Mesodermal cell (in vitro differentiated cells): ENCODE results near the gene PHGDH.

Experiments
- H3K27ac ChIP-seq: 2 replicates; pipeline ENCODE4 v1.7.0; 2013; ENCODE audit warnings: mild to moderate bottlenecking, low read depth, low read length, moderate library complexity; ENCODE audit not compliant: severe bottlenecking
- H3K36me3 ChIP-seq: 2 replicates; pipeline ENCODE4 v1.7.1; 2013; ENCODE audit warnings: mild to moderate bottlenecking, low read length, moderate library complexity; ENCODE audit not compliant: control insufficient read depth, insufficient read depth
- H3K4me1 ChIP-seq: one replicate; pipeline ENCODE4 v1.7.1; 2013; ENCODE audit warnings: mild to moderate bottlenecking, low read length; ENCODE audit not compliant: insufficient read depth, control insufficient read depth, poor library complexity, severe bottlenecking
- H3K4me3 ChIP-seq: 2 replicates; pipeline ENCODE4 v1.7.0; 2013; ENCODE audit warnings: low read length, control low read depth, mild to moderate bottlenecking; ENCODE audit not compliant: insufficient read depth, poor library complexity, severe bottlenecking; ENCODE audit errors: extremely low read depth
- H3K9me3 ChIP-seq: 2 replicates; pipeline ENCODE4 v1.7.1; 2013; ENCODE audit warnings: mild to moderate bottlenecking, low read length, moderate library complexity; ENCODE audit not compliant: control insufficient read depth
- WGBS, 2 experiments: methylation state at CpG; one replicate each; pipeline ENCODE4 v1.1.5; 2013; ENCODE audit warnings: missing lambda C conversion rate in 2 of 2; ENCODE audit not compliant: insufficient coverage in 2 of 2; 5-methylcytosine and 5-hydroxymethylcytosine counted together

PHGDH gene

DNA sequence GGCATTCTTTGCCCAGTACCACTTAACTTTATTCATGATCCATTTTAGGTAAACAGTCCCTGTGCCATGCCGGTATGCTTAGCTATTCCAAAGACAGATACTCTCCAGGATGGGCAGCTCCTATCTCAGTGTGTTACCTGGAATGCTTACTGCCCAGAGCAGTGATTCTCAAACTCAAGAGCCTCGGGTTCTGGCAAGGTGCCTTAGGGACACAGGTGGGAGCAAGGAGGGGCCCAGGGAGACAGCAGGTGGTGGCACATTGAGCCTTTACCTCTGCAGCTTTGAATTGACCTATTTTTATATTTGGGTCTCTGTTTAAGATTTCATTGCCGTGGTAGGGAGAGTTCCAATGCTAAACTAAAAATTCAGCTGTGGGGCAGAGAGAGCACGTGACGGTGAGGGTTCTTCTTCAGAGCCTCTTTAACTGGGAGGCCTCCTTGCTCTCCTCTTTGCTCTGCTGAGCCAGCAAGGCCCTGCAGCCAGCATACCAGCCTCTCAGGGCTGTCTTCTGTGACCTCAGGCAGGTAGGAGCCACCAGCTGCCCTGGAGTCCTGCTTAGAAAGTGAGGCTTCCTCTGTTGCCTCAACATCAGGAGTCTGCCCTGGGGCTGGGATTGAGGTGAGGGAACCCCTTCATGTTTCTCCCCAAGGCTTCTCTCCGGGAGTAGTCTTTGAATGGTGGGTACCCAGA lies 20.2 kb downstream of the PHGDH start:
- Histone ChIP-seq H3K36me3 (peaks cover 98% of the 10 kb centered on the region), H3K9me3 (no peaks in the 10 kb centered on the region)
- 94 to 100% methylated on average over 5 of the region's 6 CpGs for WGBS, 2 experiments

DNA sequence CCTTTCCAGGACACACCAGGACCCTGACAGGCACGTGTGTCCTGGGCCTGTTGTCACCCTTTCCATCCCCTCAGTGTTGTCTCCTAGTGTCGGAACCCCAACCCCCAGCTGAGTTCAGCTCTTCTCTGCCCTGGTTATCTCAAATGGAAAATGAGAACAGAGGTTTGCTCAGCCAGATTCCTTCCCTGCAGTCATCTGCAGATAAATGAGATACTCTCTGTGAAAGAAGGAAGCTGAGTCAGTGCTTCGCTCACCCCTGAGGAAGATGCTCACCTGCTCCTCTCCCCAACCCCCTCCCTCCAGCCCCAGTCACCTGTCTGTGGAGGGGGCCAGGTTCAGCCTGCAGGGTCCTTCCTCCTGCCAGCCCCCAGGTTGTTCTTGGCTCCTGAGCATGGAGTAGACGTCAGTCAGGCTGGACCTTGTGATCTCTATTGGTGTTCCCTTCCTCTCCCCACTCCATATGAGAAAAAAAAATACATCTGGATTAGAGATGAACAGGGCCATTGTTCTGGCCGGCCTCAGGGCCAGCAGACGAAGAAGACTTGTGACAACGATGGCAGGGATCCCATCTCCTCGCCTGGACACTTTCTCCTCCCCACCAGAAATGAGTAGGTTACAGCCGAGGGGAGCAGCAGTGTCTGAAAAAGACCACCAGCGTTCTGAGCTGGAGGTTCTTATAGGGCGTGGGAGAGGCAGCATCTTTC lies 20.9 kb downstream of the PHGDH start:
- H3K9me3 ChIP-seq, result no peaks in the 10 kb centered on the region
- H3K36me3 ChIP-seq, result peaks cover 98% of the 10 kb centered on the region
- no peak overlapping the region for H3K4me3 ChIP-seq
- H3K4me1 ChIP-seq, result peaks cover 11% of the 10 kb centered on the region
- WGBS, 2 experiments, result 89 to 92% methylated on average over 8 to 9 of the region's 11 CpGs
- H3K27ac ChIP-seq, result no peak overlapping the region

More for the DNA sequence above, 20.2 kb downstream of the PHGDH start:
- Histone ChIP-seq H3K27ac (no peak overlapping the region), H3K4me1 (peaks cover 11% of the 10 kb centered on the region), H3K4me3 (no peak overlapping the region)

DNA sequence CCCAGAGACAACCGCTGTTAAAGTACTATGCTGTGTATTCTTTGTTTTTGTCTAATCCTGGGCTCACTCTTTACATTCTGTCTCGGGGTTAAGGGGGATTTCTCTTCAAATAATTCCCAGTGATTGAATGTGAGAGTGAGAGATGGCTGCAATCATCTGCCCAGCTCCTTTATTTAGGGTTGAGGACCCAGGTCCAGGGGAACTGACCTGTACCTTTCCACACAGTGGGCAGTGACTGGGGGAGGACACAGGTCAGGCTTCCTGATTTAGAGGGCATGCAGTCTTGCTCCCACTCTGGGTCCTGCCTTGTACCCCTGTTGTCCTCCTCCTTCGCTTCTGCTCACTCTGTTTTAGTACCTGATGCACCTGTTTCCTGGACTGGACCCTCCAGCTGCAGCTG lies 22.0 kb downstream of the PHGDH start:
- no peak overlapping the region for H3K27ac ChIP-seq
- H3K4me1 ChIP-seq, result peaks cover 11% of the 10 kb centered on the region
- WGBS, 2 experiments, result 93 to 100% methylated on average over 1 to 2 of the region's 3 CpGs
- H3K4me3 ChIP-seq, result no peak overlapping the region
- H3K36me3 ChIP-seq, result peaks cover 98% of the 10 kb centered on the region
- no peaks in the 10 kb centered on the region for H3K9me3 ChIP-seq

DNA sequence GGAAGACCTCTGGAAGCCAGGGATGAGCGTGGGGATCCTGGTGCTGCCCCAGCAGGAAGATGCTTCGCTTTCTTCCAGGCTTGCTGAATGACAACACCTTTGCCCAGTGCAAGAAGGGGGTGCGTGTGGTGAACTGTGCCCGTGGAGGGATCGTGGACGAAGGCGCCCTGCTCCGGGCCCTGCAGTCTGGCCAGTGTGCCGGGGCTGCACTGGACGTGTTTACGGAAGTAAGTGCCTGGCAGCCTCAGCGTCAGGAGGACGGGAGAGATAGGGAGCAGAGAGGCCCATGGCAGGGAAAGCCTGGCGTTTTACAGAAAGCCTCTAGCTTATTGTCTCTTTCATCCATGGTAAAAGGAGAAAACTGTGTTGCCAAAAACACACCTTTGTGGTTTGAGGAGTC lies 23.5 kb downstream of the PHGDH start:
- WGBS, 2 experiments, result 98 to 99% methylated on average over 13 to 14 of the region's 14 CpGs
- Histone ChIP-seq H3K27ac (no peak overlapping the region), H3K4me3 (no peak overlapping the region), H3K4me1 (peaks cover 11% of the 10 kb centered on the region), H3K9me3 (no peaks in the 10 kb centered on the region), H3K36me3 (peaks cover 98% of the 10 kb centered on the region)

DNA sequence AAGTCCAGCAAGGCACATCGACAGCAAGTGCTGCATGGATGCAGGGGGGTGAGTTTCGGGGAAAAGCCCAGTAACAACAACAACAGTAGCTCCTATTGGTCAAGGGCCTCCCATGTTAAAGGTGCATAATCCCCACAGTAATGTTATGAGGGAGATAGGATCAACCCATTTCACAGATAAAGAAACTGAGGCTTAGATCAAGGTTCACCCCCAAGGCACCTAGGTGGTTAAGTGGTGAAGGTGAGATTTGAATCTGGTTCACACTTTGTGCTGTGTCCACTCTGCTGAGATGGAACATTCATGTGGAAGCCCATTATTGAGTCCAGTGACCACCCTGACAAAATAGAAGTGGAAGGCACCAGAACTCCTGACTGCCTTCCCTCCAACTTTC lies 24.9 kb downstream of the PHGDH start:
- H3K36me3 ChIP-seq, result peaks cover 93% of the 10 kb centered on the region
- WGBS, 2 experiments, result no CpG with 5 or more reads among the region's 2 CpGs
- peaks cover 8% of the 10 kb centered on the region for H3K4me1 ChIP-seq
- no peak overlapping the region for H3K27ac ChIP-seq
- no peaks in the 10 kb centered on the region for H3K9me3 ChIP-seq
- H3K4me3 ChIP-seq, result no peak overlapping the region

DNA sequence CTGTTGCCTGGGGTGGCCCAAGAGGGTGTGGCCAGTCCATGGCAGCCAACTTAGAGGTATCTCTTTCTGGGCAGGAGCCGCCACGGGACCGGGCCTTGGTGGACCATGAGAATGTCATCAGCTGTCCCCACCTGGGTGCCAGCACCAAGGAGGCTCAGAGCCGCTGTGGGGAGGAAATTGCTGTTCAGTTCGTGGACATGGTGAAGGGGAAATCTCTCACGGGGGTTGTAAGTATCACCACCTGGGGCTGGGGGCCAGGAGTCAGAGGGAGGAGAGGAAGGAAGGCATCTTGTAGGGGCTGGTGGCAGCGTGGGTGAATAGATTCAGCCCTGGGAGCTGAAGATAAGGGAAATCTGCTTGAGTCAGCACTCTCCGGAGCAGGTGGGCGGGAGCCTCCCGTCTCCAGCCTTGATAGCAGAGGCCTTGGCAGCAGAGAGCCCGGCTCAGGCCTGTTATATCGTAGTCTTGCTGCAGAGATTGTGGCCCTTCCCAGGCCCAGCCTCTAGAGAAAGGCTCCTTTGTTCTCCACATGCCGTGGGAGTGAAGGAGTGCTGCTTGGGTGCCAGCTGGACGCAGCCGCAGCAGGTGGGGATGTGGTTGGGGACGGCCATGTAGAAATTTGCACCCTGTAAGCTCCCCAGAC lies 25.4 kb downstream of the PHGDH start:
- WGBS, 2 experiments, result 86 to 89% methylated on average over 11 to 14 of the region's 16 CpGs
- H3K36me3 ChIP-seq, result peaks cover 90% of the 10 kb centered on the region
- no peak overlapping the region for H3K27ac ChIP-seq
- H3K4me3 ChIP-seq, result no peak overlapping the region
- H3K4me1 ChIP-seq, result peaks cover 3% of the 10 kb centered on the region
- H3K9me3 ChIP-seq, result no peaks in the 10 kb centered on the region

DNA sequence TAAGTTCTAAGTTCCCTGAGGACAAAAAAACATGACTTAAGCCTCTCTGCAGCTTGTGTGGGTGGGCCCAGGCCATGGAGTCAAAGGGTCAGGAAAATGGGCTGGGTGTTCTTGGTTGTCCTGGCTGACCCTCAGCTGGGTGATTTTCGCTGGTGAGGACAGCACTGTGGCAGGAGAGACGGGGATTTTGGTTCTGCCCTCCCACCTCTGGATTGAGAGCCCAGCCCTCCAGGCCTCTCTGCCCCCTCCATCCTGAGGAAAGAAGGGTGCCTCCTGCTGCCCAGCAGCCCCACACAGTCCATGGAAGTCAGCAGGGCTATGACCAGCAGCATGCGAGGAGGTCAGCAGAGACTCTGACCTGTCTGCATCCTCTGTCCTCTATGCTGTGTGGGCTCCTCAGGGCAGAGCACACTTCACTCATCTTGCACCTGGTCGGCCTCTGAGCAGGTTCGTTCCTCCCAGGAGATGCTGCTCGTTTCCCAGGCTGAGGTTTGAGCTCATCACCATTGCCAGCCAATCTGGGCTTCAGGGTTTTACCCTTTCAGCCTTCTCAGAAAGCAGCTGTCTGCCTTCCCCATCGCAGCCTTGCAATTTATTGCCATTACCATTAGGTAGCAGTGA lies 26.5 kb downstream of the PHGDH start:
- Histone ChIP-seq H3K36me3 (peaks cover 90% of the 10 kb centered on the region), H3K27ac (no peak overlapping the region), H3K4me3 (no peak overlapping the region), H3K4me1 (no peaks in the 10 kb centered on the region), H3K9me3 (no peaks in the 10 kb centered on the region)
- 90 to 93% methylated on average over 4 to 7 of the region's 7 CpGs for WGBS, 2 experiments

DNA sequence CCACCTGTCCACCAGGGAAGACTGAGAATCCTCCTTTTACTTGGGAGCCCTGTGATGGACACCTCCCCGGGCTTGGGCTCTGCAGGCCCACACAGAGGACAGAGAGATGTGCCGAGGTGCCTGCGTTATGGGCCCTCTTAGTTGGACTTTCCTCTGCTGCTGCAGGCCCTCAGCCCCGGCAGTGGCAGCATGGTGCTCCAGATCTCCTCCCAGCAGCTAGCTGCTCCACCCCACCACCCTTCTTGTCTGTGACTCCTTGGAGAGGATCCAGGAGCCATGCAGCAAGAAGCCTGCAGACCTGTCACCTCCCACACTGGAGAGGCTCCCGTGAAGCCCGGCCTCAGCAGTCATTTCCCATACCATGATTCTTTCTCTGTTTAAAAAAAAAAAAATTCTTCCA lies 27.4 kb downstream of the PHGDH start:
- no peak overlapping the region for H3K4me3 ChIP-seq
- H3K4me1 ChIP-seq, result no peaks in the 10 kb centered on the region
- H3K9me3 ChIP-seq, result no peaks in the 10 kb centered on the region
- H3K27ac ChIP-seq, result no peak overlapping the region
- 94 to 100% methylated on average over 4 to 5 of the region's 6 CpGs for WGBS, 2 experiments
- peaks cover 88% of the 10 kb centered on the region for H3K36me3 ChIP-seq

DNA sequence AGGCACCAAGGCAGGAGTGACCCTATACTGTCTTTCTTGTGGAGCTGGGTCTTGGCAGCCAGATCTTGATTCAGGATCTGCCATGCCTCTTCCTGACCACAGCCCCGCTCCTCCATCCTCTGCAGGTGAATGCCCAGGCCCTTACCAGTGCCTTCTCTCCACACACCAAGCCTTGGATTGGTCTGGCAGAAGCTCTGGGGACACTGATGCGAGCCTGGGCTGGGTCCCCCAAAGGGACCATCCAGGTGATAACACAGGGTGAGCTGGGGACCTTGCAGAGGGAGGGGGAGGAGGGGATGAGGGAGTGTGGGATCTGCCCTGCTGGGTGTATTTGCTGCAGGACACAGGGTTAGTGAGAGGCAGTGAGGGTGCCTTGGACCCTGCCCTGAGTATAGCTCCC lies 28.5 kb downstream of the PHGDH start:
- Histone ChIP-seq H3K4me3 (no peak overlapping the region), H3K27ac (no peak overlapping the region), H3K36me3 (peaks cover 77% of the 10 kb centered on the region), H3K4me1 (no peaks in the 10 kb centered on the region), H3K9me3 (no peaks in the 10 kb centered on the region)
- 100% methylated on average over 1 to 2 of the region's 2 CpGs for WGBS, 2 experiments

DNA sequence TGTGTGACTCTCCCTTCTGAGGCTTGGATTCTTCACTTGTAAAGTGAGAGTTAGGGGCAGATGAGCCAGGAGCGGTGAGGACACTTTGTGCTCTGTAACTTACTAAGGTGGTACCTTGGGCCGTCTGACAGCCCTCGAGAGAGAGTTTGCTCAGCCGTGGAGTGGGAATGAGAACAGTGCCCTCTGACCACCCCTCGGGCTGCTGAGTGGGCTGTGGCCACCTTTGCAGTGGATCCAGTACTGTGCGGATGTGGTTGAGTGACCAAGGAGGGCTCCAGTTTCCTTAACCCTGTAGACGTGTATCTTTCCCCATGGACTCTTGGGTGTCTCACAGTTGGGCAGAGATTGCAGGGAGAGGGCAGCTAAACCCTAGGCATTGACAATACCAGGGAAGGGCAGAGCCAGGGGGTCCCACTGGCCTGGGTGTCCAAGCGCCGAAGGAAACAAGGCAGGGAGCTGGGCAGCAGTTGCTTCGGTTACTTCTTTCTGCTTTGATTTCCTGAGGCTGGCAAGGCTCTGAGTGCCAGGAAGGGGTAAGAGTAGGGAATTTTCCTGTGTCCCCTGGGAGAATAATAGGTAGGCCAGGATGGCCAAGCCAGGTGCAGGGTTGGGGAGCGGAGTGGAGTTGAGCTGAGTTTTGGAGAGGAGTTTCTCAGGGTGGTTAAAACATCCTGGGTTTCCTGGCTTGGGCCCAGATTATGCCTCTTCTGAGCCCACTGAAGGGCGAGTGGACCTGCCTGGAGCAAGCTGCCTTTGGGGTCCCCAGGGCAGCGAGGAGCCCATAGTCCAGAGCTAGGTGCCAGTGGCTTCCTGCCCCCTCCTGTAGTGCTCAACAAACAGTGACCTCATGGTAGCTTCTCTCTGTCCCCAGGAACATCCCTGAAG lies 29.4 kb downstream of the PHGDH start:
- WGBS, 2 experiments, result 94 to 95% methylated on average over 13 of the region's 13 CpGs
- H3K9me3 ChIP-seq, result no peaks in the 10 kb centered on the region
- H3K27ac ChIP-seq, result no peak overlapping the region
- peaks cover 68% of the 10 kb centered on the region for H3K36me3 ChIP-seq
- no peak overlapping the region for H3K4me3 ChIP-seq
- no peaks in the 10 kb centered on the region for H3K4me1 ChIP-seq
